Activated CD4-positive, alpha-beta T cell treated with anti-CD3 and anti-CD28 coated beads, Interleukin-10, Interleukin-2, amounts not matched to agents 100 ng/mL and 50 ng/mL, durations not matched to agents 16 hours and 8 hours (primary cell): ENCODE measurements around the gene TEPSIN.
A peak's percentile ranks its signal among the peaks of the same experiment; 100 is the strongest.

Experiments used
- DNase-seq: peaks from one replicate; pipeline ENCODE4 v3.0.0-alpha.2; 2020

The TEPSIN gene

DNA sequence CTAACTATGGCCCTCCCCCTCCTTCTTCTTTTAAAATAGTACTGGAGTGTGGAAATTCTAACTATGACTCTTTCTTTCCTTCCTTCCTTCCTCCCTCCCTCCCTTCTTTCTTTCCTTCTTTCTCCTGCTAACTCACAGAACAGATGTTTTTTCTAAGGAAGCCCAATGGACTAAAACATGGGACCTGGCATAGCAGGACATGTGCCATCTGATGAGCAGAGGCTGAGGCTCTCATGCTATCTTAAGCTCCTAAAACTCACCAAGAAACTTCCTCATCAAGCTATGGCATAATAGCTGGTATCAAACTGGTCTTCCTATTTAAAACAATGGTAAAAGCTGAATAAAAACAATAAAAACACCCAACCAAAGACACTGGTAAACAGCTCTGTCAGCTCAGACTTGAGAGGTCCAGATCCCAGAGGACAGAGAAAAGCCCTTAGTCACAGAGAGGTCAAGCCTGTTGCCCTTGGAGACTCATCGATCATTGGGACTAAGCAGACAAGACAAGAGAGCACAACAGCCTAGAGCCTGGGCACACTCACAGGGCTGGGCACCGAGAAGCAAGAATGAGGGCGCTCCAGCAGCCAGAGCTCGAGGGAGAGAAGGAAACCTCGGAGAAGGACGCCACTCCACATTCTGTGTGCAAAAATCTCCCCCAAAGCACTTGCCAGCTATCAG is 28.7 kb upstream of the TEPSIN start:
- DNase-seq: no peak

DNA sequence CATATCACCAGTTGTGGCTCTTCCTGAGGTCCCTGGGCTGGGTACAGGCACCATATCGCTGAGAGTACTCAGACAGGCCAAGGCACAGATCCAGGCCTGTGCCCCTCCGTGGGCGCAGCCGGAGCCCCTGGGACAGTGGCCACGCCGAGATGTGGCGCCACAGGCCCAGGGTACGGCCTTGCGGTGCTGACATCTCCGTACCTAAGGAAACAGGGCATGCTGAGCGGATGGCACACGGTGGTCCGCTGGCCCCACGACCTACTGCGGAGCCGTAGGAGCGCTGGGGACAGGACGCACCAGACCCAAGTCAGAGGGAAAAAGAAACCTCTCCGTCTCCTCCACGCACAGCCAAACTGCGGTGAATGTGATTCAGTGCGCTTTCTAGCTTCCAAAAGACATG is 26.7 kb upstream of the TEPSIN start:
- no peak for DNase-seq

DNA sequence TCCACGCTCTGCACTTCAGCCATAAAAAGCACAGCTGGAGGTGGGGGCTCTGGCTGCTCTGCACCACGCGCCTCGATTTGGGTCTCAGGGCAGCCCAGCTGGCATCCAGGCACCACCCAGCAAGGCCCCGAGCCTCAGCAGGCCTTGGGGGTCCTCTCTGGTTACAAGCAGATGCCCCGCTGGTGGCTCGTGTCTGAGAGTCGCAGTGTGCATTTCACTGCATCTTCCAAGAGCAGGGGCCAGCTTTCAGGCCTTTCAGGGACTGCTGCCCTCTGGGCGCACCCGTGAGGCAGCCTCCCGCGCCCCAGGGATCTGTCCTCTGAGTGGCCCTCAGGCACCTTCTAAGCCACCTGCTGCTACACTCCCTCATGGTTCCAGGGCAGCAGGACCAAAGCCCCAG is 25.8 kb upstream of the TEPSIN start:
- DNase-seq: no peak

DNA sequence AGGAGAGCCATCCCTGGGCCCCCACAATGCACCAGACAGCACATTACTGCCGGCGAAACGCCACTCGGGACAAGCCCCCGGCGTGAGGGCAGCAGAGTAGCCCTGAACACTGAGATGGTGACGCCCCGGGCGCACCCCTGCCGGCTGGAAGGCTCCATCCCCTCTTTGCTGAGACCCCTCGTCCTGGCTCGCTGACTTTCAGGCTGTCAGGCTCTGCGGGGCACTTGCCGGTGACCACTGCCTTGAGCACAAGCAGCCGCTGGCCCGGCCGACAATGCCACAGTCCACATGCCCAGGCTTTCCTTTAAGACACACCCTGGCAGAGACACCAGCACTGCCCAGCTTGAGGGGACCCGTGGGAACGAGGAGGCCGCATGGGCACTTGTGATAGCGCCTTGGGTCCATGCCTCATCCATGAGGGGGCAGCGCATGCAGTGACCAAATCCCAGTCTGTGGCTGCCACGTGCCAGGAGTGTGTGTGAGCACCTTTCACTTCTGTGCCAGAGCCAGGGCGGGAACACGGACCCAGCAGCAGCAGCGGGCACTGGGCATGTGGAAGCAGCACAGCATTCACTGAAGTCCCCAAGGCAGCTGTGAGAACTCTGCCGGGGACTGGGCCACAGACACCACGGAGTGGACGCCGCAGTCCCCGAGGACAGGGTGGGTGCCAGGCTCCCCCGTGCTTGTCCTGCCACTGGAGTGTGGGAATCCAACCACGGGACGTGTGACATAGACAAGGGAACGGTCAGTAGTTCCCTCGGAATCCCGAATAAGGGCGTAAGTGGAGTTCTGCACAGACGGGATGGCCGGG is 24.7 kb upstream of the TEPSIN start:
- no peak for DNase-seq

DNA sequence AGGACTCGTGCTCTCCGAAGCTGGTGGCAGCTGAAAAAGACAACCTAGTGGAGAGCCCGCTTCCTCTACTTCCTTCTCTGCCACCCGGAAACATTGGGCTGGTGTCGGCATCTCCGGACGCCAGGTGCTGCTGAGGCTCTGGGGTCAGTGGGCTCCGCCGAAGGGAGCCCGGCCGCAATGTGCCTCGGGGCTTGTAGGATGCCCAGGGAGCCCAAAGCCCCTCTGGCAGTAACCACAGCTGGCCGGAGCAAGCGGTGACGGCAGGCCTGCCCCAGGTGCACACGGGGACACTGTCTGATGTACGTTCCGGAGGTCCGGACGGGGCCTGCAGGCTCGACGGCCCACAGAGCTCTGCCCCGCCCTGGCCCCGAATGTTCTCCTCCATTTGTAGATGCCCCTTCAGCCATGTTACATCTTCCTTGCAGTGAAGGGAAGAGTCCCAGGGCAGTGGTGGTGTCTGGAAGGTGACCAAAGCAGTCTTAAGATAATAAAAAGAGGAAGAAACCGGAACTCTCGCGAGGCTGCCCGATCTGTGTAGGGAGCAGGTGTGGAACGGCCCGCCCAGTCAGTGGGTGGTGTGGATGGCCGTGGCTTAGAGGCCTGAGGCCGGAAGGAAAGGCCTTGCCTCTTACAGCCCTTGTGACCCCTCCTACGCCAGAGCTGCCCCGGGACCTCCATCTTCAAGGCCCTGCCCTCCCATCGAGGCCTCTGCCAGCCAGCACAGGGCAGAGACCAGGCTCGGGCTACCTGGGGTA is 22.9 kb upstream of the TEPSIN start:
- DNase-seq: no peak

DNA sequence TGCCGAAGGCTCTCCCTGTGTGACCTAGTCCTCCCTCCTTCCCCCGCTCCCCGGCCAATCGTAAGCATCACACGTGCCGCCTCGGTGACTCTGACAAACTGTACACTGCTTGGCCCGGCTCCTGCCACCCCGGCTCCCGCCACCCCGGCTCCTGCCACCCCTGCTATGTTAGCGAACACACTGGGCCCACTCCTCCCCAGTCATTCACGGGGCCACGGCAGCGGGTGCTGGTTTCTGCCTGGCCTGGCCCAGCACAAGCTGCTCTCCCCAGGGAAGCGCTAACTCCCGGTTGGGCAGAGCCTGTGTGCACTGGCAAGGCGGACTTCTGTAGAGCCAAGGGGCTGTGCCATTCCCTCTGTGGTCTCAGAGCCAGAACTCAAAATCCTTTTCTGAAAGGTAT is 22.2 kb upstream of the TEPSIN start:
- no peak for DNase-seq

DNA sequence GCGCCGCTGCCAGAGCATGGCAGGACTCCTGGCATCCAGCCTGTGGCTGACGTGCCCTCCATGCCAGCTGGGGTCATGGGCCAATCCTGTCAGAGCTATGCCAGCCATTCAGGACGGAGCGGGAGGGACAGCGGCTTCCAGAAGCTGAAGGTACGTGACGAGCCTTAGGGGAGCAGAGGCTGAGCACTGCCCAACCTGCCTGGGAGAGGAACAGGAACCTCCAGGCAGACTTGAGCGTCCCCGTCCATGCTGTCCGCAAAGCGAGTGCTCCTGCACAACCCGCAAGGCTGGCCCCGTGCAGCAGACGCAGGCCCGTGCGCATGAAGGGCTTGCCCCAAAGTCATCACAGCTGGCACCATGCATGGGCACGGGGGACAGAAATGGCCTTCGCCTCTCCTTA is 21.8 kb upstream of the TEPSIN start:
- no peak for DNase-seq

DNA sequence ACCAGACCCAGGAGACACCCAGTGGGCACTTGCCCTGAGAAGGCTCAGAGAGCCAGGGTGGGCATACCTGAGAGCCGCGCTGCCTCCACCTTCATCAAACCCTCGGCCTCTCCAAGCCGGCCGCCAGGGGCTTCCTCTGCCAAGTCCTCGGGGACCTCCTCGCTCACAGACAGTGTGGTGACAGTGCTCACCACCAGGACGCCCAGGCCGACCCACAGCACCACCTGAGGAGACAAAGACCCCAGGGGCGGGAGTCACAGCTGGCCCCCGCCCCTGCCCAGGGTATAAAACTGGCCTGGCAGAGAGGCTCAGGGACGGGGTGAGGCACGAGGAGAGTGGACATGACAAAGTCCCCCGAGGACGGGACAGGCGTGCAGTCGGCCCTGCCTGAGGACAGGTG is 21.3 kb upstream of the TEPSIN start:
- DNase-seq: no peak

DNA sequence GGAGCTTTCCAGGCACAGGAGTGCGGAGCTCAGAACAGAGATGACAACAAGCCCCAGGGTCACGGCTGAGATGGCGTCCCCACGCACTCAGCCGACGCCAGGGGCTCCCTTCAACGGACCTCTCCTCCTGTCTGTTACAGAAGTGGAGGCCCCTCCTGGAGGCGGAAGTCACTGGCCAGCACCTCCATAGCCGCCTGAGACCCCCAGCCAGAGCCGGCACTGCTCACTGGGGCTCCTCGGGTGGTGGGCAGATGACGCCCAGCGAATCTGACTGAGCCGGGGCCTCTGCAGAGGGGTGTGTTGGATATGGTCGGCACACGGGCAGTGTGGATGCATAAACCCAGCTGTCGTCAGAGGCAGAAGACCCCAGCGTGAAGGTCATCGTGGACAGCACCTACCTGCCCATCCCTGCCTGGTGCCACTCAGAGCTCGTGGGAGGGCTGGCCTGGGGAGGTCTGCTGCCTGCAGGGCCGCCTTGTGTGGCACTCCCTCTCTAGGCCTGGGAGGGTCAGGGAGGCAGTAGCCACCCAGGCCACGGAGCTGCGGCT is 20.3 kb upstream of the TEPSIN start:
- DNase-seq: no peak

DNA sequence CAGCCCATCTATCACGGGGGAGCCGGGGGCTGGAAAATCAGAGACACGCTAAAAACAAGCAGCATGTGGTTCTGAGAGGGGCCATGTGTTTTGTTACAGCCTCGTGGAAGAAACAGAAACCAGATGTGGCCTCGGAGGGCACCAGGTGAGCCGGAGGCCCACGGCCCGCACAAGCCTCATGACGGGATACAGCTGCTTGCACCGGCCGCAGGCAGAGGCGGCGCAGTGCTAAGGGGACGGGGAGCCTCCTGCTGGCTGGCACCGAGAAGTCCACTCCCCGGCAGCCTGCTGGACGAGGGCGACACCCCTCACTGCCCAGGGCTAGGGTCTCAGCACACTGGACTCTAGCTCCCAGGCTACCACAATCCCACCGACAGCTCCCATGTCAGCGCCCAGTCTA is 19.4 kb upstream of the TEPSIN start:
- no peak for DNase-seq

DNA sequence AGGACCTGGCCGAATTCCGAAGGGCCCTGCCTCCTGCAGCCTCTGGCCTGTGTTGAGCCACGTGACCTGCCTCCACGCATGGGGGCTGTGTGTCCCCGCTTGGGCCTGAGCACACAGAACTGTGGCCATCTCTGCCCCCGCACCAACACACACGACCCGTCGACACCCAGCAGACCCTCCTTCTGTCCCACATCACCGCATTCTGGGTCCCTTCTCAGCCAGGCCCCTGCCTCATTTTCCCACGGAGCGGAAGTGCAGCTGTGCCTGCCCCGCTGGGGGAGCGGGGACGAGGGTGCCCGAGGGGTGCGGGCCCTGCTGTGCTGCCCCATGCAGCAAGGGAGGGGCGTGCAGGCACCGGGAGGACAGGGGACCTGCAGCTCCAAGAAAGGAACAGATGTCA is 18.7 kb upstream of the TEPSIN start:
- no peak for DNase-seq

DNA sequence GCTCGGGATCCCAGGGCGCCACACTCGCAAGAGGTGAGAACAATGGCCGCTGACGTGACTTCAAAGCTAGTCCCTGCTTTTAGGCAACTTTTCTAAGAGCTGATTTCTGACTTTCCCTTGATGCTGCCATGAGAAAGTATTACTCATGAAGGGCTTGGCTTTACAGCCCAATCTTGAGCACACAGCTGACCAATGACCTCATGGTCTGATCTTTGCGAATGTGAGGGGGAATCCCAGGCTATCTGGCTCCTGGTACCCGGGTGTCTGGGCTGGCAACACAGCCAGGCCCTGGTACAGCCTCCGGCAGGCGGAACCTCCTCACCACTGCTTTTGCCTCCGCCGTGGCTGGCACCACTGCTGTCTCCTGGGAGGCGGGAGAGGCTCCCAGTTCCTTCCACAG is 17.8 kb upstream of the TEPSIN start:
- DNase-seq: no peak

DNA sequence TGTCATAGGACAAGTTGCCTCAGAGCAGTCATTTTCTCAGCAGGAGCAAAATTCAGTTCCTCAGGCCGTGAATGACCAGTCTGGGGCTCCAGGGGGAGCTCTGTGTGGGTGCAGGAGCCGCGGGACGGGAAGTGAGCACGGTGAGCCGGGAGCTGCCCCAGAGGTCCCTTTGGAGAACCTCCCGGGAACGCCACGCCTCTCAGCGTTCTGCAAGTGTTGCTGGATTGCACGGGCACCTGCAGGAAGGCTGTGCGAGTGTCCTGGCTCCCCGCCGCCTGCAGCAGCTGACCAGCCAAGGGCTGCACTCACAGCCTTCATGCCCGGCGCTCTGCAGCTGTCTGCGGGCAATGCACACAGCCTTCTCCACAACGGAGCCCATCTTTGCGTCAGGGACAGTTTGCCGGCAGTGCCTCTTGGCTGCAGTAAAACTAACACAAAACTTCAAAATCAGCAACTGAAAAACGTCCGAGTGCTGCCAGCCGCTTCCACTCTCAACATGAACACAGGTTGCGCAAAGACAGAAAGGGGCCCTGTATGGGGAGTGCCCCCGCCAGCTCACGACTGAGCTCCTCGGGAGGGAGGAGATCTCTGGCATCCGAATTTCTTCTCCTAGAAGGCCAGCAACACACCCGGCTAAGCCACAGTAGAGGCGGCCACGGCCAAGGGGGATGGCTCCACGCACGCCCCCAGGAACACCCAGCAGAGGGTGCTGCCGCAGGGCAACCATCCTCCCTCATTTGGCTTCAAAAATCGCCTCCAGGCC is 16.3 kb upstream of the TEPSIN start:
- DNase-seq: no peak

DNA sequence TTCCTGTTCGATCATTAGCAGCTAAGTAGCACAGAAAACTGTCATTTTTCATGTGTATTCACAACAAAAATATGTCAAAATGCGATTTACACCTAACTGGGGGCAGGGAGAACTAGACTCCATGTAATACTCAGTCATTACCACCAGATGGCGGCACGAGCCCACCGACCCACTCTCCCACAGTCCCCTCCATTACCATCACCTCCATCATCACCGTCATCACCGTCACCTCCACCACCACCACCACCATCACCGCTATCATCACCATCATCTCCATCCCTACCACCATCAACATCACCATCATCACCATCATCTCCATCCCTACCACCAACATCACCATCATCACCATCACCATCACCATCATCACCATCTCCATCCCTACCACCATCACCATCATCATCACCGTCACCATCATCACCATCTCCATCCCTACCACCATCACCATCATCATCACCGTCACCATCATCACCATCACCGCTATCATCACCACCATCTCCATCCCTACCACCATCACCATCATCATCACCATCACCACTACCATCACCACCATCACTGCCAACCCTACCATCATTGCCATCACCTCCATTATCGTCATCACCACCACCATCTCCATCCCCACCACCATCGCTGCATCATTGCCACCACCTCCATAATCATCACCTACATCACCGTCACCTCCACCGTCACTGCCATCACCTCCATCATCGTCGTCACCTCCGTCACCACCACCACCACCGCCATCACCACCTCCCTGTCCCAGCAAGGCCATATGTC is 14.7 kb upstream of the TEPSIN start:
- DNase-seq: peak; percentile 58

DNA sequence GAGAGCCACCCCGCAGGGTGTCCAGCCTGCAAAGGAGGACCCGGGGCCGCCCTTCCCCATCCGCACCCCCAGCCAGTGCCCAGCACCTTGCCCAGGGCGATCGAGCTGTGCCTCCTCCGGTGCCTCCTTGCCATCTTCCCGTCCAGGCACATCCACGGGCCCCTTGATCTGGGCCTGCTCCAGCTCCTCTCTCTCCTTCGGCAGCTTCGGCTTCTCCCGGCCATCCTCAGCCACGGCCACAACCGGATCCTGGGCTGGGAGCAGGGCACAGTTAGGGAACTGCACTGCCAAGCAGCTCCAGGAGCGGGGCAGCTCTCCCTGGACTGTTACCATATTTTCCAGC is 14.1 kb upstream of the TEPSIN start:
- DNase-seq: no peak

DNA sequence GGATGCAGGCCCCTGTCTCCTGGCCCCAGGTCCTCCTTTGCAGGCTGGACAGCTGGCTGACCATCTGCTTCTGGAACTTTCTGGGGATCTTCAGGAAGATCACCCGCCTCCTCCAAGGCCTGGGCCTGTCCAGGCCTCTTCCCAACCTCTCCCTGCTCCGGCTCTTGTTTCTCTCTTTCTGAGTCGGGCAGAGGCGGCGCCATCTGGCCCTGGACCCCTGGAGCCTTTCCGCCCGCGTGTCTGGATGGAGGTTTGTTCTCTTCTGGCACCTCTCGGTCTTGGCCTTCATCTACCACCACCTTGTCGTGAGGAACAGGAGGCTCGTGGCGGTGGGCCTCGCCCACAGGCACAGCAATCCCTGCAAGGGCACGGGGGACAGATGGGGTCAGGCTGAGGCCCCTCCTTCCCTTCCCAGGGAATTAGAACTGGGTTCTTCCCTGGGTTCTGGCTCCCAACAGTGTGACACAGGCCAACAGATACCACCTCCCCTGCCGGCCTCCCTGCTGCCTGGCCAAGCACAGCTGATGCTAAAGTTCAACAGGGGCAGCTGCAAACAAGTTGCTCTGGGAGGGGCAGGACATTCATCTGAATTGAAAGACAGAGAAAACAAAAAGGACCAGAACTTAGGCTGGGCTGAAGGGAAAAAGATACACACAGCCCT is 13.6 kb upstream of the TEPSIN start:
- DNase-seq: no peak

DNA sequence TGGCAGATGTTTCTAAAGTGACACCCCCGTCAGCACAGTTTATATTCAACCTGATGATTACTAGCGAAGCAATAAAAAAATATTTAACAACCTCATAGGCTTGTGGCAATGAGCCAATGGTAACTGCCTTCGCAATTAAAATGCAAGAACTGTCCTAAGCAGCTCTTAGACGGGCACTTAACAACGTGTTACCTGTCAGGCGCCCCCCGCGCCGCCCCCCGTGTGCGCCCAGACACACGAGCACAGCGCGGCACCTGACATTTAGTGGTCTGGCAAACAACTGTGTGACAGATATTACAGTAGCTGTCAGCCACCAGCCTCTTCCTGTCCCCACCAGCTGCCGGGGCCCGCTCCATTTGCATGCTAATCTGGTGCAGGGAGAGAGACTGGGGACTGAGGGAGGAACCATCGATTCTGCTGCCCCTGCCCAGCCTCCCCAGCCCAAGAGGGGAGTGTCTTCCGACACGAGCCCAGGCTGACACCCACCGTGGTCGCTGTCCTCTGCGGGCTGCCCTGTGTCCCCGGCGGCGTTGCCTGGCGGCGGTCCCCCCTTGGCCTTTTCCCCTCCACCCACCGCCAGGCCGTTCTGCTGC is 12.9 kb upstream of the TEPSIN start:
- no peak for DNase-seq

DNA sequence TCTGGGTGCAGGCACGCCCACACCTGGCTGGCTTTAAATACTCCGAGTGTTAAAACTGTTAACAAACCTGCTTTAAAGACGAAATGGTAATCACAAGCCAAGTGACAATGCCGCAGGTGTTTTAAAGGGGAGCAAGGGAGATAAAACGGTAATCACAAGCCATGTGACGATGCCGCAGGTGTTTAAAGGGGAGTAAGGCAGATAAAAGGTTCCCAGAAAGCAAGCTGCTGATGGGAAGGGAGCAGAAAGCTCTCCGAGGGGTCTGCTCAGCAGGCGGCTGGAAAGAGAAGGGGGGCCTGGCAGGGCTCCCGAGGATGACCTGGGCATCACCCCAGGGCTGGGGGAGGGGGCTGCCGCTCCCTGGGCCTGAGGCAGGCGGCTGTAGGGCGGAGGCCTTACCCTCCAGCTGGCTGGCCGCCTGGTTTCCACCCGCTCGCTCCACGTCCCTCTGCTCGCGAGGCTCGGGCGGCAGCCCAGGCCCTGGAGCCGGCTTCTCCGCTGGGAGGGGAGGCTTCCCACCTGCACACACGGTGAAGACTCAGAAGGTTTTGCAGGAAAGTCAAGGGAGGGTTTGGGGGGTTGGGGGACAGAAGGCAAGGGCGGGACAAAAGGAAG is 12.3 kb upstream of the TEPSIN start:
- DNase-seq: no peak

DNA sequence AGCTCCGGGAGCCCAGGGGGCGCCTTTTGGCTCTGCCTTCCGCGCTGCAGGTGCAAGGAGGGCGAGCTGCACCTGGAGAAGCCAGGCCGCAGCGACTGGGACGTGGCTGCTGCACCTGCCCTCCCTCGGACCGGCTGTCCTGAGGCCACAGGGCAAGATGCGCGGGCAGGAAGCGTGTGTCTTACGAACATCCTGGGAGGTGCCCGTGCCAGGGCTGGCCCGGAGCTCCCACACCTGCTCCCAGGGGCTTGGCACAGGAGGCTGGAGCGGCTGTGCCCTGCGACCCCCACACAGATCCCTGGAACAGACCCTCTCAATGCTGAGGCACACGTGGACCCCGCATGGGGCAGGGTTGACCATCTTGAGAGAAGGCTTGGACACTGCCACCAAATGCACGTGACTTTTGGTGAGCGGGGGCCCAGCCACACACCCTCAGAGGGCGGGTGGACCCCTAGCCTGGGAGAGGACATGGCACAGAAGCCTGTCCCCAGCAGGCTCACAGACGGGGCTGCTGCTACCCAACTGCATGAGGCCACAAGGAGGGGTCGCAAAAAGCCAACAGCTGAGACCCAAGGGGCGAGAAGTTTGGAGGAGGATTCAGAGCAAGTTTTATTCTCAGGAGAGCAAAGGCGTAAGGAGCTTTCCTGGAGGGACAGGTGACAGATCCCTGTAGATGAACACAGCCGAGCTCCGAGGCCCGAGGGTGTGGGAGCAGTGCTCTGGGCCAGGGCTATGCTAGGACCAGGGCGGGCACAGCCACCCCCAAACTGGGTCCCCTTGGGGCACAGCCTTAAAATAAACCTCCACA is 11.6 kb upstream of the TEPSIN start:
- DNase-seq: no peak
